Activated T-helper 9 cell treated with anti-CD3 and anti-CD28 coated beads, Interleukin-2, amount 50 U/mL, for 16 hours (primary cell): ENCODE data around the gene SH3GL1.
"Not testable (repeated sequence)": the region's sequence is repeated elsewhere in the genome, so short reads cannot be mapped to it uniquely, and the experiment has no call there.

Experiments used
- DNase-seq: peaks from one replicate; pipeline ENCODE4 v3.0.0-alpha.2; 2020; ENCODE audit warnings: low read depth

Gene SH3GL1

GRCh38 chr19:4342615-4343369 lies 57.6 kb downstream of the SH3GL1 start:
- DNase-seq: peak; percentile 81

DNA sequence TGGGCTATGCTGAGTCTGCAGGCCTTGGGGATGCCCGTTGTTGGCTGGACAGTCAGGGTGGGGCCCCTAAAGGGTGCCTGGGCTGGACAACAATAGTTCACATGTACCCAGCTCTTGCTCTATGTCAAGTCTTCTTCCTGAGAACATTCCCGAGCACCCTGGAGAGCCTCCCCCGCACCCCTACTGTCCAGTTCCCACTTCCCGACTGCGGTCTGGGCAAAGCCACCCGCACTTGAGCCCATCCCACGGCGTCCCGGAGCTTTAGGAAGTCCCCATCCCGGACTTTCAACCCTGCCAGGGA lies 58.1 kb downstream of the SH3GL1 start:
- DNase-seq: no peak

- DNase-seq: no peak
Measured at GRCh38 chr19:4338441-4339355, 61.6 kb downstream of the SH3GL1 start, which contains the start of gene STAP2. Gene STAP2 (minus strand): TSS chr19:4338827. CDS start chr19:4338753, 74 bp downstream.

GRCh38 chr19:4337906-4338440 lies 62.4 kb downstream of the SH3GL1 start:
- no peak for DNase-seq

DNA sequence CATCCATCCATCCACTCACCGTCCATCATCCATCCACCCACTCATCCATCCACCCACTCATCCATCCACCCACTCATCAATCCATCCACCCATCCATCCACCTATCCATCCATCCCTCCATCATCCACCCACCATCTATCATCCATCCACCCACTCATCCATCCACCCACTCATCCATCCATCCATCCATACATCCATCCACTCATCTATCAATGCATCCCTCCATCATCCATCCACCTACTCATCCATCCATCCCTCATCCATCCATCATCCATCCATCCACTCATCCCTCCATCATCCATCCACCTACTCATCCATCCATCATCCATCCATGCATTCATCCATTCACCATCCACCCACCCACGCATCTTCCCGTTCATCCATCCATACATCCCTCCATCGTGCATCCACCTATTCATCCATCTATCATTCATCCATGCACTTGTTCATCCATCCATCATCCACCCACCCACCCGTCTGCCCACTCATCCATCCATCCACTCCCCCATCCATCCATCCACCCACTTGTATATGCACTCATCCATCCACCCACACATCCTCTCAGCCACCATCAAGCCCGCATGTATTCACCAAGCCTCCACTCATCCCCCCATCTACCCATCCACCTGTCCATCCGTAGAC lies 65.3 kb downstream of the SH3GL1 start:
- DNase-seq: no peak

- DNase-seq: no peak
Measured at GRCh38 chr19:4329858-4330257, 70.5 kb downstream of the SH3GL1 start.

DNA sequence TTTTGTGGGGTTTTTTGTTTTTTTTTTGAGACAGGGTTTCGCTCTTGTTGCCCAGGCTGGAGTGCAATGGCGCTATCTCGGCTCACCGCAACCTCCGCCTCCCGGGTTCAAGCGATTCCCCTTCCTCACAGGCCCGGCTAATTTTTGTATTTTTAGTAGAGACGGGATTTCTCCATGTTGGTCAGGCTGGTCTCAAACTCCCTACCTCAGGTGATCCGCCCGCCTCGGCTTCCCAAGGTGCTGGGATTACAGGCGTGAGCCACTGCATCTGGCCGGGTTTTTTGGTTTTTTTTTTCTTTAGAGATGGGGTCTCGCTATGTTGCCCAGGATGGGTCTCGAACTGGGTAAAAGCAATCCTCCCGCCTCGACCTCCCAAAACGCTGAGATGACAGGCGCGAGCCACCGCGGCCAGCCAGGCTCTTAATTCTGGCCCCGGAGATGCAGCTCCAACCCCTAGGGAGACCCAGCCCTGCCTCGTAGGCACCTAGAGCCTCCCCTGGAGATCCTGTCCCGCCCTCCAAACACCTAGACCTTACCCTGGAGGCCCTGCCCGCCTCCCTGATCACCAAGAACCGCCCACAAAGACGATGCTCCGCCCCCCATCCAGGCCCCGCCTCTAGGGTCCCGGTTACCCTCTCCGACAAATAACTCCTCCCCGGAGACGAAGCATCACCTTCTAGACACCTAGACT lies 71.2 kb downstream of the SH3GL1 start:
- DNase-seq: not testable (repeated sequence)

GRCh38 chr19:4328243-4328990 lies 71.9 kb downstream of the SH3GL1 start:
- DNase-seq: peak; percentile 90

GRCh38 chr19:4327877-4328242 lies 72.5 kb downstream of the SH3GL1 start:
- DNase-seq: no peak

- peak; percentile 43 for DNase-seq
Measured at GRCh38 chr19:4327252-4327876, 73.0 kb downstream of the SH3GL1 start.

DNA sequence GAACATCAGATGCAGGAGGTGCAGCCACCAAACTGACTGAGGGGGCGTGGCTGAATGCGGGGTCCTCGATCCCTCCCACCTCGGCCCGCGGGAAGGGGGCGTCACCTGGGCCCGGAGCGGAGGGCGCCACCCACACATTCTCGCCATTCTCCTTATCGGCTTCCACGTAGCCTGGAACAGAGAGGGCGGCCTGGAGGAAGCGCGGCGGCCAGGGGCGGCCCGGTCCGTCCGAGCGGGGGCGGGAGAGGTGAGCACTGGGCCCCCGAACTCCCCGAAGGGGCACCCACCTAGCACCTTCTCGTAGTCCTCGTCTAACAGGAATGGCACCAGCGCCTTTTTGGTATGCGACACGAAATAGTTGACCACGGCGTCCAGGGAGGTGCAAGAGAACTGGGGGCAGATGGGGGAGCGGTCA lies 73.5 kb downstream of the SH3GL1 start:
- no peak for DNase-seq

- no peak for DNase-seq
Measured at GRCh38 chr19:4326215-4326836, 74.0 kb downstream of the SH3GL1 start.

DNA sequence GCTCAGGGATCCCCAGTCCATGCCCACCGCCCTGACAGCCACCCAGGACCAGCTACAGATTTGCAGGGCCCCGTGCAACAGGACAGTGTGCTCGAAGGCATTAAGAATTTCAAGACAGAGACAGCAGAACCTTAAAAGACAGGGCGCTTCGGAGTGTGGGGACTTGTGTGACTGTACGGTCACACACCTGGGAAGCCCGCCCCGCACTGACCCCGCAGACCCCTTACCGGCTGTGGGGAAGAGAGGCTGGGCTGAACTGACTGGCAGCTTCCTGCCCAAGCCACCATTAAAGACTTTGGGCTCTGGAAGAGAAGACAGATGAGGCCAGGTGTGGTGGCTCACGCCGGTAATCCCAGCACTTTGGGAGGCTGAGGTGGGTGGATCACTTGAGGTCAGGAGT lies 76.1 kb downstream of the SH3GL1 start:
- DNase-seq: no peak

DNA sequence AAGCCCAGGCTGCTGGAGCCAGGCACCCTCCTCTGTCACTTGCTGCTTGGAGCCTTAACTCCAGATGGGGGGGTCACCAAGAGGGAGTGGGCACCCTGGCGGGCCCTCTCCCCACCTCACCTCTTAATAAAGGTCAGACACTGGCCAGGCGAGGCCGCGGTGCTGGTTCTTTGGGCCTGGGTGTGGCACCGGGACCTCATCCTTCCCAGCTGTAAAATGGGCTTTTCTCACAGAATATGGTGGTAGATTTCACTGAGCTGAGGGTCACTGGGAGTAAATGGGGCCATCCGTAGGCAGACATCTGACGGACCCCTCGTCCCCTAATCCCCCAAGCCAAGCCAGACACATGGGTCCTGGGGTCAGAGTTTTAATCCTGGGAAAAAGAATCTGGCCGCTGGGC lies 76.7 kb downstream of the SH3GL1 start:
- no peak for DNase-seq

DNA sequence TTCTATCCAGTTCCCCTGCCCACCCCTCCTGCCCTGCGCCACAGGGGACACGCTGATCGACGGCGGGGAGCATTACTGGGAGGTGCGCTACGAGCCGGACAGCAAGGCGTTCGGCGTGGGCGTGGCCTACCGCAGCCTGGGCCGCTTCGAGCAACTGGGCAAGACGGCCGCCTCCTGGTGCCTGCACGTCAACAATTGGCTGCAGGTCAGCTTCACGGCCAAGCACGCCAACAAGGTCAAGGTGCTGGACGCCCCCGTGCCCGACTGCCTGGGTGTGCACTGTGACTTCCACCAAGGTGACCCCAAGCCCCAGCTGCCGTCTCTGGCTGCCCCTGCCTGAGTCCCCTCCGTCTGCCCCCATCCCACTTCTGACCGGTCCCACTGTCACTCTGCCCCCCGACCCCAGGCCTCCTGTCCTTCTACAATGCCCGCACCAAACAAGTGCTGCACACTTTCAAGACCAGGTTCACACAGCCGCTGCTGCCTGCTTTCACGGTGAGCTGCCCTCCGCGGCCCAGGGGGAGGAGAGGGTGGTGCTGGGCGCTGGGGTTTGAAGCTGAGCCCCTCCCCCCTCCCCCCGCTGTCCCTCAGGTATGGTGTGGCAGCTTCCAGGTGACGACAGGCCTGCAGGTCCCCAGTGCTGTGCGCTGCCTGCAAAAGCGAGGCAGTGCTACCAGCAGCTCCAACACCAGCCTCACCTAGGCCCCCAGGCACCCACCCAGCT lies 77.2 kb downstream of the SH3GL1 start:
- no peak for DNase-seq

DNA sequence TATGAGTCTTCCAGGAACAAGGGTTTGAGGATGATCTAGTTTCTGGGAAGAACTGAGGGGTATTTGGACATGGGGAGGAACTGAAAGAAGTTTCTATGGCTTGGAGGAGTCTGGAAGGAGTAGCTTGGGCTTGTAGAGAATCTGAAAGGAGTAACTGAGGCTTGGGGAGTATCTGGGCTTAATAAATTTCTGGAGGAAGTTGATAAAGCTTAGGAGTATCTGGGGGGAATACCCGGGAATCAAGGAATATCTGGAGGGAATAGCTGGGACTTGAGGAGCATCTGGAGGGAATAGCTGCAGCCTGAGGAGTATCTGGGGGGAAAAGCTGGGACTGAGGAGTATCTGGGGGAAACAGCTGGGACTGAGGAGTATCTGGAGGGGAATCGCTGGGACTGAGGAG lies 79.9 kb downstream of the SH3GL1 start:
- DNase-seq: no peak

- DNase-seq: no peak
Measured at GRCh38 chr19:4319067-4319718, 81.2 kb downstream of the SH3GL1 start.

GRCh38 chr19:4318460-4318859 lies 81.9 kb downstream of the SH3GL1 start:
- DNase-seq: no peak

DNA sequence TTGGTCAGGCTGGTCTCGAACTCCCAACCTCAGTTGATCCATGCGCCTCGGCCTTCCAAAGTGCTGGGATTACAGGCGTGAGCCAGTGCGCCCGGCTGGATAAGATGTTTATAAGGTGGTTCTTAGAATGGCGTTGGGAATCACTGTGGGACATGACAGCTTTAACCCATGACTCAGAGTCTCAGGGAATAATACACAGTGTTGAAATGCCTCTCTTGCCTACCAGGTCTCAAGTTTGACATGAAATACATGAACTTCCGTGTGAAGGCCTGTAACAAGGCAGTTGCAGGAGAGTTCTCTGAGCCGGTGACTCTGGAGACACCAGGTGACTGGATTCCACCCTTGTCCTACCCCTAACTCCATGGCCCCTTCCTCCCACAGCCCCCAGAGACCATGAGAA lies 83.4 kb downstream of the SH3GL1 start:
- DNase-seq: no peak
